GM18526 (cell line): ENCODE results near the gene ERAL1.

Experiments used
- POLR2A ChIP-seq: IDR thresholded peaks from 3 replicates; pipeline ENCODE4 v1.6.1; 2011; ENCODE audit not compliant: insufficient read length; ENCODE audit errors: extremely low read depth

ERAL1 gene

GRCh38 chr17:28871056-28871579, 16.3 kb downstream of the ERAL1 start:
- no peak for TF ChIP-seq POLR2A

DNA sequence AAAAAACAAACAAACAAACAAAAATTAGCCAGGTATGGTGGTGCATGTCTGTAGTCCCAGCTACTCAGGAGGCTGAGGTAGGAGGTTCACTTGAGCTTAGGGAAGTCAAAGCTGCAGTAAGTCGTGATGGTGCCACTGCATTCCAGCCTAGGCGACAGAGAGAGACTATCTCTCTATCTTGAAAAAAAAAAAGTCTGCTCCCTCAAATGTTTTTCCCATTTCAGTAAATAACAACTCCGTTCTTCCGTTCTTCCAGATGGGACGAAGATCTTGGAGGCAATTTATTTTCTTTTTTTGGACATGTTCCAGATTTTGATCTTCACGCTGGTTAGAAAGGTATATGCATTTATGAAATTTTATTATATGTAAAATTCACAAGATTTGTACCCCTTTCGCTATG, 19.0 kb downstream of the ERAL1 start:
- TF ChIP-seq POLR2A: no peak

DNA sequence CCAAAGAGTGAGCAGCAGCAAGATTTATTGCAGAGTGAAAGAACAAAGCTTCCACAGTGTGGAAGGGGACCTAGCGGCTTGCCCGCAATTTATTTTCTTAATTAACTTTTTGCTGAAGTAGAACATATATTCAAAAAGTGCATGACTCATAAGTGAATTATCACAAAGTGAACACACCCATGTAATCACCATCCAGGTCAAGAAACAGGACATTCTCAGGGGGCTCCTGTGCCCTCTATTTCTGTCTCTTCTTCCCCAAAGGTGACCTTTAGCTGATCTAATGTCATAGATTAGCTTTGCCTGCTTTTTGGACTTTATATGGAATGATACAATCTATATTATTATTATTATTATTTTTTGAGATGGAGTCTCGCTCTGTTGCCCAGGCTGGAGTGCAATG, 19.9 kb downstream of the ERAL1 start:
- no peak for TF ChIP-seq POLR2A

DNA sequence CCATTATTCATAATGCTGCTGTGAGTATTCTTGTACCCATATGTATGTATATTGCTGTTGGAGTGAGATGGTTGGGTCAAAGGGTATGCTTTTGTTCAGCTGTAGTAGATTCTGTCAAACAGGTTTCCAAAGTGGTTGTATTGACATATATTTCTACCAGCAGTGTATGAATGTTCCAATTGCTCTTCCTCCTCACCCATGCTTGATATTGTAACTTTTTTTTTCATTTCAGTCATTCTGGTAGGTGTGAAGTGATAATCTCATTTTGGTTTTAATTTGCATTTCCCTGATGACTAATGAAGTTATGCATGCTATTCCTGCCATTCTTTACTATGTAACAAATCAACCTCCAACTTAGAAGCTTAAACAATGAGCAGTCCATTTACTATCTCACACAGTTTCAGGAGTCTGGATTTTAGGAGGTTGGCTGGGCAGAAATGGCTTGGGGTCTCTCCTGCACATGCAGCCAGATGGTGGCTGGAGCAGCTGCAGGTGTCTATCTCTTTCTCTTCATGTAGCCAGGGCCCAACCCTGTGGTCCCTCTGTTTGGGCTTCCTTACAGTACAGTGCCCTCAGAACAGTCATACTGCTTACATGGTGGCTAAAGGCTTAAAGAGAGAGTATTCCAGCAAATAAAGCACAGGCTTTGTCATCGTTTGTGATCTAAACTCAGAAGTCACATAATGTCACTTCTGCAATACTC, 21.2 kb downstream of the ERAL1 start:
- TF ChIP-seq POLR2A: no peak

GRCh38 chr17:28878158-28878910, 23.5 kb downstream of the ERAL1 start:
- TF ChIP-seq POLR2A: no peak

- no peak for TF ChIP-seq POLR2A
These were observed 24.2 kb downstream of the ERAL1 start for GRCh38 chr17:28878981-28879380.

GRCh38 chr17:28879886-28880571, 25.2 kb downstream of the ERAL1 start:
- TF ChIP-seq POLR2A: no peak

GRCh38 chr17:28880572-28880945, 25.7 kb downstream of the ERAL1 start:
- TF ChIP-seq POLR2A: no peak

DNA sequence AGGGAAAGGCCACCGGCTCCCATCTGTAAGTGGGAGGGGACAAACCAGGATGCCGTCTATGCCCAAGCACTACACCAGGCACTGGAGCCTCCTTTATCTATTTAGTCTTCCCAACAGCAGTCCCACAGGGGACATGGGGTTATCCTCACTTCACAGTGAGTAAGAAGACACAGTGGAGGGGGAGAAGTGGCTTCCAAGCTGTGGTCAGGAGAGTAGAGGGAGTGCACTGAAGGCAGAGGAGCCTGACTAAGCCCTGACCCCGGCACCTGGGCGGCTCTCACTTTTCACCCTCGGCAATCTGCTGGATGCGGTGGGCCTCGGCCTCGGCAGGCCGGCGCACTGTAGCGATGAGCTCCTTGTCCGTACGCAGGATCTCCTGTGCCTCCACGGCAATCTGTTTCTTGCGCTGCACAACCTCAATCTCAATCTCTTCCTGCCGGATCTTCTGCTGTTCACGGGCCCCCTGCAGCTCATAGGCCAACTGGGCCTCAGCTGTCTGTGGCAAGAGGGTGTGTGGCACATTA, 26.8 kb downstream of the ERAL1 start:
- no peak for TF ChIP-seq POLR2A

DNA sequence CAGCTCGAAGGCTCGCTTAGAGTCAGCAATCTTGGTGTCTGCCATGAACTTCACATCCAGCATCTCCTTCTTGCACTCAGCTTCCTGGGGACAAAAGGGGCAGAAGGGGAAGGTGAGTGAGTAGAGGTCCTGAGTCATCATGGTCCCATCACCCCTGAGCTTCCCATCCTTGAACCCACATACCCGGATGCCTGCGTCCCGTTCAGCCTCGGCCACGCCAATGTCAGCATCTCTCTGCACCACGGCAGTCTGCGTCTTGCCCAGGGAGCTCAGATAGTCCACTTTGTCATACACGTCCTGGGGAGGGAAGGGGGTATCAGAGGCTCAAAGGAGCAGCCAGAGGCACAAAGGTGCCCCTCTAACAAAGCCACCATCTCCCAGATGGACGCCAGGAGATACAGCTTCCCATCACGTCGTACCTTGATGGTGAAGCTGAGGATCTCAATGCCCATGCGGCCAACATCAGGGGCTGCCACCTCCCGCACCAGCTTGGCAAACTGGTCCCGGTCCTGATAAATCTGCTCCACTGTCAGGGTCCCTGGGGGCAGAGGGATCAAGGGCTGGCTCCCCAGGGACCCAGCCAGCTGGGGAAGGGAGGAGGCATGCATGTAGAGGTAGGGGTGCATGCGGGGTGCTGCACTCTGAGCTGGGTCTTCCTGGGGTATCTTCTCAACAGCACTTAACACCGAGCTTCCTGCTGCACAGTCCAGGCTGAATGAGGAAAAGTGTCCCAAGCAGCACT, 27.5 kb downstream of the ERAL1 start:
- TF ChIP-seq POLR2A: no peak

- TF ChIP-seq POLR2A: no peak
These were observed 29.3 kb downstream of the ERAL1 start for GRCh38 chr17:28883967-28884702.

- TF ChIP-seq POLR2A: no peak
These were observed 30.5 kb downstream of the ERAL1 start for GRCh38 chr17:28885363-28885762.

DNA sequence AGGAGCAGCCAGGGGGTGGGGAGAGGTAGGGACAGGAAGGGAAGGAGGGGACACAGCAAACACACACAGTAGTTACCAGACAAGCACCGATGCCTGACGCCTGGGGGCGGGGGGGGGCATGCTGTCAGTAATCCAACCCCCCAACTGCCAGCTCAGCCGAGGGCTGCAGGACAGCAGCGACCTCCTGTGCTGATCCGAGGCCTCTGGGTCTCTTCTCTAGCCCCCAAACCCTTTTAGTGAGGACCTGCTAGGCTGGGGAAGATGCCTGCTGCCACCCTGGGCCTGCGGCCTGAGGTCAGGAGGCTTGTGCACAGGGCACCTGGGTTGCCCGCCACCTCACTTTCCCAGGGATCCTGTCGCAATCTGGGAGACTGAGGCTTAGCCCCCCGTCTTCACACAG, 31.1 kb downstream of the ERAL1 start:
- no peak for TF ChIP-seq POLR2A

GRCh38 chr17:28887871-28888471, 33.2 kb downstream of the ERAL1 start:
- no peak for TF ChIP-seq POLR2A
